H1 (cell line): ENCODE results near the gene ADAMTS20. TPM values are rescaled to one million over a fixed set of nuclear protein-coding genes. Genes with fewer than 3 reads are reported as not detected.

Experiments used
- CHD1 ChIP-seq: IDR thresholded peaks from 2 replicates; pipeline ENCODE4 v1.6.1; 2012; ENCODE audit warnings: low read depth, low read length, improper control_type of control experiment
- GTF2F1 ChIP-seq: IDR thresholded peaks from 2 replicates; pipeline ENCODE4 v1.6.1; 2012; ENCODE audit warnings: low read depth, low read length, improper control_type of control experiment, borderline replicate concordance
- PHF8 ChIP-seq: fragments of 200-600 bp; sonication (generic); conservative IDR thresholded peaks from 2 replicates; pipeline ENCODE4 v1.7.1; 2012; ENCODE audit warnings: low read depth, mild to moderate bottlenecking, inconsistent platforms, low read length, moderate library complexity
- POU5F1 ChIP-seq: IDR thresholded peaks from 2 replicates; pipeline ENCODE4 v1.6.1; 2011; ENCODE audit warnings: low read depth, mild to moderate bottlenecking, low read length, moderate library complexity
- TEAD4 ChIP-seq: IDR thresholded peaks from 2 replicates; pipeline ENCODE4 v1.6.1; 2012; ENCODE audit warnings: low read depth, low read length, inconsistent platforms, mixed read lengths
- polyA plus RNA-seq, 7 experiments: library from polyadenylated mRNA; depleted of rRNA in 3 of 7; stranded (reverse) in 5 of 7; unstranded in 2 of 7; fragments of >200 nt in 5 of 7; fragments of 200-250 nt in 2 of 7; gene quantifications; 1 replicate in 5 of 7; 2 replicates in 1 of 7; 4 replicates in 1 of 7; pipeline versions ENCODE4 v1.2.1 to v1.2.3, GENCODE V29; 2011 to 2013; ENCODE audit warnings: missing spikeins in 2 of 7, mixed read lengths in 2 of 7
- total RNA-seq: library from RNA; stranded (reverse); fragmentation: NEBNext Ultra II Directional; extraction: Animal tissue kit (Norgen Biotek cat#: 25700); gene quantifications from 2 replicates; pipeline ENCODE4 v1.2.1, GENCODE V29; 2021

Gene ADAMTS20
- total and polyA plus RNA-seq, 2 of the 8 experiments (the other 6 are each of a cell fraction or from before 2014, with no cell fraction given) = 2.9 to 5.1 TPM

- TF ChIP-seq TEAD4 (no peak), GTF2F1 (no peak), CHD1 (no peak), POU5F1 (no peak), PHF8 (no peak)
Measured at GRCh38 chr12:43556057-43556456, 4.1 kb upstream of the ADAMTS20 start (continued).
